B cell (primary cell): ENCODE measurements around the gene SEZ6L.

Experiments used
- CTCF ChIP-seq: fragments of 200-600 bp; IDR thresholded peaks from one replicate; pipeline ENCODE4 v1.8.0; 2022; ENCODE audit warnings: antibody characterized with exemption, mild to moderate bottlenecking
- EZH2 ChIP-seq: IDR thresholded peaks from 2 replicates; pipeline ENCODE4 v1.6.1; 2012; ENCODE audit warnings: borderline replicate concordance, low read depth, mild to moderate bottlenecking, moderate library complexity, low read length; ENCODE audit not compliant: insufficient read depth, poor library complexity, severe bottlenecking

GRCh38 chr22:26322179-26322905 is 153.1 kb downstream of the SEZ6L start:
- TF ChIP-seq CTCF (no peak), EZH2 (no peak)
